Activated CD8-positive, alpha-beta memory T cell treated with anti-CD3 and anti-CD28 coated beads, Interleukin-2, amount 50 U/mL, for 24 hours (primary cell): ENCODE measurements around the gene BLTP3A.

ENCODE experiments used
- DNase-seq: peaks from one replicate; pipeline ENCODE4 v3.0.0-alpha.2; 2020; ENCODE audit errors: extremely low read depth

BLTP3A gene

GRCh38 chr6:34832942-34833341 lies 41.1 kb downstream of the BLTP3A start:
- no peak for DNase-seq

- DNase-seq: no peak
These were observed 43.1 kb downstream of the BLTP3A start for GRCh38 chr6:34834789-34835518.

GRCh38 chr6:34836008-34836407 lies 44.1 kb downstream of the BLTP3A start:
- DNase-seq: no peak

- DNase-seq: no peak
These were observed 44.6 kb downstream of the BLTP3A start for GRCh38 chr6:34836451-34836850.

DNA sequence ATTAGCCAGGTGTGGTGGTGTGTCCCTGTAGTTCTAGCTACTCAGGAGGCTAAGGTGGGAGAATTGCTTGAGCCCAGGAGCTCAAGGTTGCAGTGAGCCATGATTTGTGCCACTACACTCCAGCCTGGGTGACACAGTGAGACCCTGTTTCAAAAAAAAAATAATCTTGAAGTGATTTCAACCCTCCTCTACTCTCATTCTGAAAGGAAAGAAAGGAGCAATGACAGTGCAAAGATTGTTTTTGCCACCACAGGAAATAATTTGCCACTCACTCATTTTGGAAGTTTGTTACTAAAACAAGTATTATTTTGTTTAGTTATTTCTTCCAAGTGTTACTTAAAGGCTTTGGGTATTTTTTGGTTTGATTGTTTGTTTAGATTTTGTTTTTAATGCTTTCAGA lies 45.6 kb downstream of the BLTP3A start:
- no peak for DNase-seq

DNA sequence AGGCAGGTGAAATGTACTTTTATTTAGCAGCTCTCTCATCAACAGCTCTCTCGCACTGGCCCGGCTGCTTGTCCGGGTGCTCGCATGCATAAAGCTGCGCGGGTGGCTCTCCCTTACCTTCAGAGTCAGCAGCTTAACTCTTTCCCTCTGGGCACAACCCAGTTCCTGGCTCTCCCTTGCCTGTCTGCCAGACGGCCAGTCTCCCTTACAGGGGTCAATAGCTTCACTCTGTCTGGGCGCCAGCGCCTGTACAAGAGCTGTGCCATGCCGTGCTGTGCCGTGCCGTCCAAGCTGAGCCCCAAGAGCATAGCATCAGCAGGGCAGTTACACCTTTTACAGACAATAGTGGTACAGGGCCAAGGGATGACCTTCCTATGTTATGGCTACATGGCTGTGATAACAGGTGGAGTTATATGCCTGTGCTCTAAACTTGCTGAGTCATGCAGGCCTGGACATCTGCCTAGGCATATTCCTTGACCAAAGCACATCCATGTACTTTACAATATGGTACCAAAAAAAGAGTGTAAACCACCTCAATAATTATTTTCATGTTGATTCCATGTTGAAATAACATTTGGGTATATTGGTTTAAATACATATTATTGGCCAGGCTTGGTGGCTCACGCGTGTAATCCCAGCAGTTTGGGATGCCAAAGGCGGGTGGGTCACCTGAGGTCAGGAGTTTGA lies 47.9 kb downstream of the BLTP3A start:
- DNase-seq: no peak
